GM12873 (cell line): Measurements from ENCODE around the gene RAD21L1.

ENCODE experiments used
- CTCF ChIP-seq: IDR thresholded peaks from 2 replicates; pipeline ENCODE4 v1.5.1; 2012; ENCODE audit warnings: low read depth, mild to moderate bottlenecking, moderate library complexity, low read length, control low read depth; ENCODE audit not compliant: insufficient read depth; ENCODE audit errors: missing control alignments

RAD21L1 gene

DNA sequence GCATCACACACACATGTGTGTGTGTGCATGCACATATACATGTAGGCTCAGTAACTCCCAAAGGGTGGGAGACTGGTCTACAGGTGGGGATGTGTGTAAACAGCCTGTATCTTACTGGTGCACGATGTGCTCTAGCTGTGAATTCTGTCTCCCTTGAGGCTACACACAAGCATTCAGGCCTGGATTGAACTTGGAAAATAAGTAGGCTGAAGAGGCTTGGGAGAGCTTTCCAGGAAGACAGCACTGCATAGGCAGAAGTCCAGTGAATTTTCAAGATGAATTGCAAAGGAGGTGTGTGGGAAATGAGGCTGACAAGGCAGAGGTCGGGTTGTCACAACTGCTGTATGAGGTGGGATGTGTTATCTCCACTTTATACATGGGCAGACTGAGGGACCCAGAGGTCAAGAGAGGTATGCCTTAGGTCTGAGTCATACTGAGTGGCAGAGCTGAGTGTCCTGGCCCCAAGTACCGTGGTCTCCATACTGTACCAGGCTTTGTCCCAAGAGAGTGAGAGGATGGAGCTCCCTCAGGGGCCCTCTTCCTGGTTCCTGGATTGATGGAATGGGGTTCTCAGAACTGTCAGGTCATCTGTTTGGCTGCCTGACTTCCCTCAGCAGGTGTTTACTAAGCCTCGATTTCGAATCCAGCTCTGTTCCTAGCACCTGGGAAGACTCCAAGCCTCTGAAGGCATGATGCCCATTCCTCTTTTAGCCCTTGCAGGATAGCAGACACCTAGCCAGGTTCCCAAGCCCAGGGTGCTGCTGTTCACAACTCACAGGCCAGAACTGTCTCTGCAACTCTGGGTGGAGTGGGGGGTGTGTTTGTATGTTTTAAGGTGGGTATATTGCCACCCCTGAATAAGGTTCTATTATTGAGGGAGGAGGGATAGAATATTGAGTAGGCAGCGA, 54.6 kb downstream of the RAD21L1 start:
- no peak for TF ChIP-seq CTCF

- no peak for TF ChIP-seq CTCF
Measured at GRCh38 chr20:1281279-1282057, 55.6 kb downstream of the RAD21L1 start.

- no peak for TF ChIP-seq CTCF
Measured at GRCh38 chr20:1282966-1283365, 57.1 kb downstream of the RAD21L1 start.

- no peak for TF ChIP-seq CTCF
Measured at GRCh38 chr20:1283522-1284510, 58.0 kb downstream of the RAD21L1 start.

DNA sequence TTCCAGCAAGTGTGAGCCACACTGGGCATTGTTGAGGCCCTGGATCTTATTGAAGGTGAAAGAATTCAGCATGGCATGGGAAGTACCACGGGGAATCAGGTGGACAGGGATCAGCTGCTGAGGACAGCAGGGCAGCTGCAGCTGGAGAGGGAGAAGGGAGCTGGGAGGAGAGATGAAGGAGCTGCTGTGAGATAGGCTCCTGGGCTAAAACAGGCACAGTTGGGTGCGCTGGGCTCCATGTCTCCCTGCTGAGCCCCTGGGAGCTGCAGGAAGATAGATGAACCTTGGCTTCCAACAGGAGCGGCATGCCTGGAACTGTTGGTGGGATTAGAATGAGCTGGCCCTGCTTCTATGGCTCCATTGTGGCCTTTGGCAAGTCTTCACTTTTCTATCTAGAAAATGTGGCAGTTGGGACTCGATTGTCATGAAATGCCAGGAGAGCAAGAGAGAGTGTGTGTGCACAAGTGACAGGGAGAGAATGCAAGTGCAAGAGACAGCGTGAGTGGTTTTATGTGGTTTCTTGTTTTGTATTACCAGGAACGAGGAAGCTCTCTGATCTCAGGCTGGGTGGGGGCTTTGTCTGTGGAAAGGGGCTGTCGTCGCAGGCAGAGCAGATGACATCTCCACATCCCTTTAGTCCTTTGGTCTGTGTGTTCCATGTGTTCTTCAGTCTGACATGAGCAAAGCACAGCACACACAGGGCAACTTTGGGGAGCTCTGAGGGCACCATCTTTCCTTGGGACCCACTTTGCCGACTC, 60.6 kb downstream of the RAD21L1 start:
- no peak for TF ChIP-seq CTCF

- no peak for TF ChIP-seq CTCF
Measured at GRCh38 chr20:1287306-1287705, 61.5 kb downstream of the RAD21L1 start.
